Body of pancreas (tissue), 4 donors: ENCODE data around the gene LYSMD3. TPM values are rescaled to one million over a fixed set of nuclear protein-coding genes. Genes with fewer than 3 reads are reported as not detected.

Experiments used
- ATAC-seq: fragments of 150-250 bp; one replicate; pipeline ENCODE4 v1.9.1; 2016
- DNase-seq, 4 donors: peaks; one replicate each; pipeline ENCODE4 v3.0.0-alpha.2; 2019
- H3K27ac ChIP-seq, 4 donors: fragments of 200-600 bp; sonication (generic); 1 replicate in 3 of 4; 2 replicates in 1 of 4; pipeline versions ENCODE4 v1.5.1 to v1.6.1; 2016 to 2019; ENCODE audit warnings: mild to moderate bottlenecking in 1 of 4, mixed read lengths in 1 of 4, moderate library complexity in 1 of 4
- H3K27me3 ChIP-seq, 2 donors: fragments of 200-600 bp; sonication (generic); one replicate each; pipeline ENCODE4 v1.6.0; 2016; ENCODE audit warnings: mild to moderate bottlenecking in 1 of 2
- H3K36me3 ChIP-seq, 2 donors: fragments of 200-600 bp; sonication (generic); replicated peaks in 1 of 2; 2 replicates each; pipeline ENCODE4 v1.5.1; 2016; ENCODE audit warnings: low read depth in 2 of 2; ENCODE audit not compliant: insufficient read depth in 1 of 2
- H3K4me1 ChIP-seq: fragments of 200-600 bp; sonication (generic); one replicate; pipeline ENCODE4 v1.6.0; 2016
- H3K4me3 ChIP-seq, 2 donors: fragments of 200-600 bp; sonication (generic); 1 replicate in 1 of 2; 2 replicates in 1 of 2; pipeline ENCODE4 v1.5.1; 2016 to 2019
- H3K9me3 ChIP-seq, 3 donors: fragments of 200-600 bp; sonication (generic); 1 replicate in 2 of 3; 2 replicates in 1 of 3; pipeline ENCODE4 v1.5.1; 2016
- POLR2A ChIP-seq, 3 donors: fragments of 450-650 bp; IDR thresholded peaks; one replicate each; pipeline ENCODE4 v1.6.1; 2016; ENCODE audit warnings: antibody characterized with exemption in 3 of 3, mild to moderate bottlenecking in 2 of 3
- WGBS, 2 donors: methylation state at CpG; one replicate each; pipeline ENCODE4 v1.1.5; 2017; 5-methylcytosine and 5-hydroxymethylcytosine counted together
- intact Hi-C: fragments of 100-400 bp; cut with DNase I; formaldehyde crosslinking; loops from one replicate; pipeline ENCODE4 v1.15.1; 2023
- total RNA-seq, 2 donors: library from RNA; depleted of rRNA; stranded (reverse); fragments of >200 nt; gene quantifications; one replicate each; pipeline ENCODE4 v1.1.0, GENCODE V29; 2016
- TF ChIP-seq, protein P1 (sequence below), 7 experiments: fragments of 450-650 bp in 4 of 7; fragments of 200-600 bp in 3 of 7; sonication (generic) in 3 of 7; IDR thresholded peaks; one replicate each; pipeline ENCODE4 v1.5.1; 2016 to 2019; ENCODE audit warnings: antibody characterized with exemption in 7 of 7

The LYSMD3 gene
- total RNA-seq, 2 donors from 2014 or later = 8.2 to 13.0 TPM

DNA sequence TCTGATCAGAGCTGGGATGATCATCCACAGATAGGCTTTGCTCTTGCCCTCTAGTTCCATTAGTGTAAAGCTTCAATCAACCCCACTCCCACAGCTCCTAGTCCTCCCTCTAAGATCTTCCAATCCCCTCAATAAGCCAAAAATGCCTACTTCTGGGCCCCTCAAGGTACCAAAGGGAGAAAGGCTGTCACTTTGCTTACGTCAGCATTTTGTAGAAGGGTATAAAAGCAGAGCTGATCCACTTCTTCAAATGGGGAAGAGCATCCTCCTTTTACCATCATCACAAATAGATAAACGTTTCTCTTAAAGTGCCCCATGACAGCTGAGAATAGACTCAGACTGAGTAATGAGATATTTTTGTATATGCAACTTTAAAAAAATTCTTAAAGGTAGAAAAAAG, 16.1 kb upstream of the LYSMD3 start:
- H3K4me3 ChIP-seq = no peak overlapping the region
- TF ChIP-seq, protein P1, sequence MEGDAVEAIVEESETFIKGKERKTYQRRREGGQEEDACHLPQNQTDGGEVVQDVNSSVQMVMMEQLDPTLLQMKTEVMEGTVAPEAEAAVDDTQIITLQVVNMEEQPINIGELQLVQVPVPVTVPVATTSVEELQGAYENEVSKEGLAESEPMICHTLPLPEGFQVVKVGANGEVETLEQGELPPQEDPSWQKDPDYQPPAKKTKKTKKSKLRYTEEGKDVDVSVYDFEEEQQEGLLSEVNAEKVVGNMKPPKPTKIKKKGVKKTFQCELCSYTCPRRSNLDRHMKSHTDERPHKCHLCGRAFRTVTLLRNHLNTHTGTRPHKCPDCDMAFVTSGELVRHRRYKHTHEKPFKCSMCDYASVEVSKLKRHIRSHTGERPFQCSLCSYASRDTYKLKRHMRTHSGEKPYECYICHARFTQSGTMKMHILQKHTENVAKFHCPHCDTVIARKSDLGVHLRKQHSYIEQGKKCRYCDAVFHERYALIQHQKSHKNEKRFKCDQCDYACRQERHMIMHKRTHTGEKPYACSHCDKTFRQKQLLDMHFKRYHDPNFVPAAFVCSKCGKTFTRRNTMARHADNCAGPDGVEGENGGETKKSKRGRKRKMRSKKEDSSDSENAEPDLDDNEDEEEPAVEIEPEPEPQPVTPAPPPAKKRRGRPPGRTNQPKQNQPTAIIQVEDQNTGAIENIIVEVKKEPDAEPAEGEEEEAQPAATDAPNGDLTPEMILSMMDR (IDR thresholded peaks at IDR 0.05) = no peak
- no peak for TF ChIP-seq POLR2A (IDR thresholded peaks at IDR 0.05)
- no peak overlapping the region for H3K27ac ChIP-seq
- no peaks in the 10 kb centered on the region for H3K9me3 ChIP-seq
- H3K36me3 ChIP-seq = no peaks in the 10 kb centered on the region
- WGBS, 2 donors = 59 to 60% methylated on average over 2 of the region's 2 CpGs
- intact Hi-C loops = no loop called here
- peaks cover 8% of the 10 kb centered on the region for H3K4me1 ChIP-seq
- ATAC-seq (no peak), DNase-seq (no peak)
- H3K27me3 ChIP-seq = no peaks in the 10 kb centered on the region

DNA sequence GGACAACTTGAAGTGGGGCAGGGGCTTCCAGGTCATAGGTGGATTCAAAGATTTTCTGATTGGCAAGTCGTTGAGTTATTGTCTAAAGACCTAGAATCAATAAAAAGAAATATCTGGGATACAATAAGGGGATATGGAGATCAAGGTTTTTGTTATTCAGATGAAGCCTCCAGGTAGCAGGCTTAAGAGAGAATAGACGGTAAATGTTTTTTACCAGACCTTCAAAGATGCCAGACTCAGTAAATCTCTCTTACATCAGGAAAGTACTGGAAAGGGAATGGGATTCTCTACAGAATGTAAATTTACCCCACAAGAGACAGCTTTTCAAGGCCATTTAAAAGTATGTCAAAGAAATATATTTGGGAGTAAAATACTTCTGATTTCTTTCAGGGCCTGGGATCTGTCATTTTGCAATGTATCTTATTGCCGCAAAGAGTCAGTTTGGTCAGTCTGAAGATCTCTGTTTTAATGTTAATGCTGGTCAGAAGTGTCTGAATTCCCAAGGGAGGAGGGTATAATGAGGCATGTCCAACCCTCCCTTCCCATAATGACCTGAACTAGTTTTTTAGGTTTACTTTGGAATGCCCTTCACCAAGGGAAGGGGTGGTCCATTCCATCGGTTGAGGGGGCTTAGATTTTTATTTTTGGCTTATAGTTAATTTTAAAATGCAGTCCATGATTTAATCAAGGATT, 13.6 kb upstream of the LYSMD3 start:
- TF ChIP-seq, protein P1 (IDR thresholded peaks at IDR 0.05) = no peak
- TF ChIP-seq POLR2A (IDR thresholded peaks at IDR 0.05) = no peak
- Histone ChIP-seq H3K27ac (no peak overlapping the region), H3K36me3 (no peaks in the 10 kb centered on the region), H3K27me3 (no peaks in the 10 kb centered on the region), H3K4me3 (no peak overlapping the region), H3K4me1 (peaks cover 2% of the 10 kb centered on the region), H3K9me3 (no peaks in the 10 kb centered on the region)
- 56 to 79% methylated on average over 4 of the region's 4 CpGs for WGBS, 2 donors
- DNase-seq = no peak
- intact Hi-C loops = no loop called here
- ATAC-seq = no peak

DNA sequence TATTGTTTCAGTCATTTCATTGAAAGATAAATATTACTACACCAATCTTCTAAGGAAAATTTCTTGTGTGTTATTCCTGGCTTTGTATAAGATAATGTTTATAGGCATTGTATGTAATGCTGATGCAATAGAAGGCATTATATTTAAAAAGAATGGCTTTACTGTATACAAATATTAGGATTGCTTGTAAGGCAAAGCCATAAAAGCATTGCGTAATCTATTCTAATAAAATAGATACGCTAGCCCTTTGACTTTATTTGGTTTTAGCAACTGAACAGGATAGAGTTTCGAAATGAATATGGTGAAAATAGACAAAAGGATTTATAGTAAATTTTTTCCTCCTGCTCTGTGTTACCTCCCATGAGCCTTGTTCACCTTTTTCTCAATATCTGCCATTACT, 5.5 kb upstream of the LYSMD3 start:
- H3K4me3 ChIP-seq = no peak overlapping the region
- TF ChIP-seq, protein P1 (IDR thresholded peaks at IDR 0.05) = no peak
- TF ChIP-seq POLR2A (IDR thresholded peaks at IDR 0.05) = no peak
- no peaks in the 10 kb centered on the region for H3K36me3 ChIP-seq
- H3K4me1 ChIP-seq = peaks cover 6% of the 10 kb centered on the region
- no peak for ATAC-seq
- no peaks in the 10 kb centered on the region for H3K27me3 ChIP-seq
- WGBS, 2 donors = 72 to 78% methylated on average over 3 of the region's 3 CpGs
- H3K27ac ChIP-seq = no peak overlapping the region
- intact Hi-C loops = loop anchor here (10.0 kb wide), 1 partner anchor 100 kb away; no protein-coding TSS in a partner anchor
- DNase-seq = no peak
- no peaks in the 10 kb centered on the region for H3K9me3 ChIP-seq

DNA sequence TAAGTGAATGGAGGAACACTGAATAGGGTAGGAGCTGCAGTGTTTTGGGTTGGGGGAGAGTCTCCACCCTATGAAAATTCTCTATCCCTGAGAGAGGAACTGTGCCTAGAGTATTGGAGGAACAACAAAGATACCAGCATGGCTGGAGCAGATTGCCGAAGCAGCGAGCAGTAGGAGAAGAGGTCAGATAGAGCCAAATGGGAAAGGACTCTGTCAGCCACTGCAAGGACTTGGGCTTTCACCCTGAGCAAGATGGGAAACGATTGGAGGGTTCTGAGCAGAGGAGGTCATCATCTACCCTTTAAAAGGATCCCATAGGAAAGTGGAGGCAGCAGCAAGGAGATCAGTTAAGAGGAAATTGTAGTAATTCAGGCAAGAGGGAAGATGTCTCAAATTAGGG, 4.4 kb upstream of the LYSMD3 start:
- 69 to 75% methylated on average over 3 of the region's 3 CpGs for WGBS, 2 donors

More for the DNA sequence above, 4.4 kb upstream of the LYSMD3 start:
- ATAC-seq (no peak), DNase-seq (no peak)
- H3K4me3 ChIP-seq = no peak overlapping the region
- no peaks in the 10 kb centered on the region for H3K36me3 ChIP-seq
- peaks cover 6% of the 10 kb centered on the region for H3K4me1 ChIP-seq
- H3K9me3 ChIP-seq = no peaks in the 10 kb centered on the region
- intact Hi-C loops = loop anchor here (10.0 kb wide), 1 partner anchor 99 kb away; no protein-coding TSS in a partner anchor
- no peak for TF ChIP-seq POLR2A (IDR thresholded peaks at IDR 0.05)
- TF ChIP-seq, protein P1 (IDR thresholded peaks at IDR 0.05) = no peak
- H3K27me3 ChIP-seq = no peaks in the 10 kb centered on the region
- no peak overlapping the region for H3K27ac ChIP-seq
